AG09309 (cell line): Measurements from ENCODE around the gene HOXB13.
A peak's percentile ranks its signal among the peaks of the same experiment; 100 is the strongest.

Source experiments
- DNase-seq: peaks from one replicate; pipeline ENCODE4 v3.0.0-alpha.2; 2010; ENCODE audit warnings: low read depth
- H3K4me3 ChIP-seq: 2 replicates; pipeline ENCODE4 v1.5.1; 2011; ENCODE audit warnings: mild to moderate bottlenecking, low read depth, low read length, moderate library complexity; ENCODE audit not compliant: control insufficient read depth
- TF ChIP-seq, protein P1 (sequence below): IDR thresholded peaks from 2 replicates; pipeline ENCODE4 v1.5.1; 2011; ENCODE audit warnings: mild to moderate bottlenecking, low read depth, low read length, inconsistent platforms; ENCODE audit not compliant: insufficient read depth, control insufficient read depth; ENCODE audit errors: missing control alignments

Gene HOXB13

DNA sequence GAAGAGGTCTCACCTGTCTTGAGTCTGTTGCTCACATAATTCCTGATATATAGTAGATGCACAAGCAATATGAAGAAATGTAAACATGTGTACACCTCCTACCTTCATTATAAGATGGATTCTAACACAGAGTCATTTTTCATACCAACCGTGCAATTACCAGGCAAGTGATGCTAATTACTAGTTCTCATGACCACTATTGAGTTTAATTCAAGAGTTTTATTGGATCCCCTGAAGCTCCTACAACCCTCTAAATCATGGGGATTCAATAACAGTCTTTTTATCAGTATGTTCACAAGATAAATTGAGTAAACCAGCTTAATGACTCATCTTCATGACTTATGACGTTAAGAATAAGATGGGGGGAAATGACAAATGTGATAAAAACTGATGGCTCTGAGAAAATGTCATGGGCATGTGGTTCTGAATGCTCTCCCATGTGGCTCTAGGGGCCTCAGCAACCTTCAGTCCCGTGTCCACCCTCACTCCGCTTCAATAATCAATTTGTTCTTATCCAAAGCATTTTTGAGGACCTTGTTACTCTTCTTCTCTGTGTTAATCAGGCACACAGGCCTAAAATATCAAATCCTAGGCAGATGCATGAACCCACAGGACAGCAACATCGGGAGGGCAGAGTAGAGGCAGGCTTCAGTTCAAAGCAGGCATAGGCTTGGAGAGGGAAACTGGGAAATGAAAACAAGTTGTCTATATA lies 49.0 kb downstream of the HOXB13 start:
- TF ChIP-seq, protein P1, sequence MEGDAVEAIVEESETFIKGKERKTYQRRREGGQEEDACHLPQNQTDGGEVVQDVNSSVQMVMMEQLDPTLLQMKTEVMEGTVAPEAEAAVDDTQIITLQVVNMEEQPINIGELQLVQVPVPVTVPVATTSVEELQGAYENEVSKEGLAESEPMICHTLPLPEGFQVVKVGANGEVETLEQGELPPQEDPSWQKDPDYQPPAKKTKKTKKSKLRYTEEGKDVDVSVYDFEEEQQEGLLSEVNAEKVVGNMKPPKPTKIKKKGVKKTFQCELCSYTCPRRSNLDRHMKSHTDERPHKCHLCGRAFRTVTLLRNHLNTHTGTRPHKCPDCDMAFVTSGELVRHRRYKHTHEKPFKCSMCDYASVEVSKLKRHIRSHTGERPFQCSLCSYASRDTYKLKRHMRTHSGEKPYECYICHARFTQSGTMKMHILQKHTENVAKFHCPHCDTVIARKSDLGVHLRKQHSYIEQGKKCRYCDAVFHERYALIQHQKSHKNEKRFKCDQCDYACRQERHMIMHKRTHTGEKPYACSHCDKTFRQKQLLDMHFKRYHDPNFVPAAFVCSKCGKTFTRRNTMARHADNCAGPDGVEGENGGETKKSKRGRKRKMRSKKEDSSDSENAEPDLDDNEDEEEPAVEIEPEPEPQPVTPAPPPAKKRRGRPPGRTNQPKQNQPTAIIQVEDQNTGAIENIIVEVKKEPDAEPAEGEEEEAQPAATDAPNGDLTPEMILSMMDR = no peak
- H3K4me3 ChIP-seq = no peak overlapping the region
- DNase-seq = no peak

DNA sequence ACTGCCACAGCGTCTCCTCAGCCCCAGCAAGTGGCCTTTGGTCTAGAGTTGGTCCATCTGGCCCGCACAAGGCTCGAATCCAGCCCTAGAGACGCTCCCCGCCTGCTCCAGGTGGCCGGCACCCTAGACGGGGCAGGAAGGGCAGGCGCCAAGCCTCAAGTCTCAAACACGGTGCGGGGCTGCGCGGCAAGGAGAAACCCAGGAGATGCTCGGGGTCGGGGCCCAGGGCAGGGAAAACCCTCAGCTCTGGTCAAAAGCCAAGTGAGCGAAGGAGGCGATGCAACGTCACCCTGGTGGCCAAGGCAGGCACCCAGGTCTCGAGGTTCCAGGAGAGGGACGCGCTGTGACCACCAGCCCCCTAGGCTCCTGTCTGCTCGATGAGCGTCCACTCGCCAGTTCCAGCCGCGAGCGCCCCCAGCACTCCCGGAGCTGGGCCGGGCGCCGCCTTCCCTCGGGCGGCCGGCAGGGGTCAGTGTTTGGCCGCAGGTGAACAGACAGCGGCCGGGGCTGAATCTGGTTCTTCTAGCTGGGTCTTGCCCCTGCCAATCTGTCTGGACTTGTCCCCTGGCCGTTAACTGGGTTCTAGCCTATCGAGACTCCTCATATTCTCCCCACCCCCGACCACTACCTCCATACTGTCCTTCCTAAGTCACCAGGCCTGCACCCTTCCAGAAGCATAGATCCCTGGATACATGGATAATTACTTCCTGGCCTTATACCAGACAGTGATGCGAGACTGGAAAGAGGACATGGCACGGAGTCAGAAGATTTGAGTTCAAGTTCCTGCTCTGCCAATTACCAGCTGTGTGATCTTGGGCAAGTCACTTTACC lies 50.2 kb downstream of the HOXB13 start:
- peak overlapping the region; percentile 7 for H3K4me3 ChIP-seq
- DNase-seq = no peak
- TF ChIP-seq, protein P1 = peak; percentile 86

- DNase-seq = no peak
Observed at GRCh38 chr17:48676963-48677558, 51.5 kb downstream of the HOXB13 start.

More at GRCh38 chr17:48676963-48677558, 51.5 kb downstream of the HOXB13 start:
- H3K4me3 ChIP-seq = no peak overlapping the region
- TF ChIP-seq, protein P1 = no peak
